HEK293 (cell line): ENCODE data around the gene MRPS27.

Source experiments
- CTCF ChIA-PET: fragments of 350-600 bp; formaldehyde crosslinking; extraction: SDS; loops from one replicate; lab custom pipeline; 2021; ENCODE audit warnings: antibody characterized with exemption; lab: Yijun Ruan, JAX
- POLR2A ChIA-PET: fragments of 300-600 bp; formaldehyde crosslinking; extraction: SDS; loops from one replicate; lab custom pipeline; 2020; ENCODE audit warnings: antibody characterized with exemption, inconsistent platforms; lab: Yijun Ruan, JAX
- H3K27ac ChIP-seq: fragments of 200-500 bp; sonication (Bioruptor generic); 2 replicates; pipeline ENCODE4 v1.5.1; 2014; ENCODE audit warnings: low read depth, low read length, control low read depth, inconsistent platforms; ENCODE audit errors: extremely low read depth
- H3K36me3 ChIP-seq, 2 experiments: fragments of 200-500 bp in 1 of 2; sonication (Bioruptor generic) in 1 of 2; 1 replicate in 1 of 2; 2 replicates in 1 of 2; pipeline ENCODE4 v1.5.1; 2014 to 2017; ENCODE audit warnings: inconsistent platforms in 2 of 2, low read length in 2 of 2; ENCODE audit not compliant: control insufficient read depth in 2 of 2, insufficient read depth in 1 of 2
- H3K4me1 ChIP-seq: fragments of 200-500 bp; sonication (Bioruptor generic); 2 replicates; pipeline ENCODE4 v1.5.1; 2014; ENCODE audit warnings: mild to moderate bottlenecking, low read length, inconsistent platforms; ENCODE audit not compliant: control insufficient read depth, insufficient read depth
- H3K4me3 ChIP-seq: 2 replicates; pipeline ENCODE4 v1.5.1; 2011; ENCODE audit warnings: low read depth, mild to moderate bottlenecking, control low read depth, low read length, moderate library complexity
- H3K9me3 ChIP-seq: fragments of 200-500 bp; sonication (Bioruptor generic); 2 replicates; pipeline ENCODE4 v1.5.1; 2014; ENCODE audit warnings: low read depth, low read length, inconsistent platforms; ENCODE audit not compliant: control insufficient read depth, insufficient read depth
- FEZF1 ChIP-seq: fragments of 450-650 bp; formaldehyde crosslinking; IDR thresholded peaks from 2 replicates; pipeline ENCODE4 v1.5.1; 2016; ENCODE audit warnings: missing biosample characterization, missing genetic modification characterization
- HOXA7 ChIP-seq: sonication (generic); formaldehyde crosslinking; IDR thresholded peaks from 2 replicates; pipeline ENCODE4 v1.8.1; 2022; ENCODE audit warnings: missing genetic modification reagents, borderline replicate concordance
- MEIS1 ChIP-seq: sonication (generic); formaldehyde crosslinking; IDR thresholded peaks from 2 replicates; pipeline ENCODE4 v1.8.1; 2022; ENCODE audit warnings: missing genetic modification reagents, mild to moderate bottlenecking, borderline replicate concordance
- ZBTB20 ChIP-seq: fragments of 450-650 bp; formaldehyde crosslinking; IDR thresholded peaks from 2 replicates; pipeline ENCODE4 v1.5.1; 2016; ENCODE audit warnings: missing biosample characterization, missing genetic modification characterization
- ZBTB48 ChIP-seq: fragments of 450-650 bp; formaldehyde crosslinking; IDR thresholded peaks from 2 replicates; pipeline ENCODE4 v1.5.1; 2016; ENCODE audit warnings: missing biosample characterization, missing genetic modification characterization
- ZNF16 ChIP-seq: fragments of 450-650 bp; formaldehyde crosslinking; IDR thresholded peaks from 2 replicates; pipeline ENCODE4 v1.5.1; 2016; ENCODE audit warnings: low read depth, missing biosample characterization, missing genetic modification characterization
- ZNF239 ChIP-seq: fragments of 450-650 bp; formaldehyde crosslinking; IDR thresholded peaks from 2 replicates; pipeline ENCODE4 v1.5.1; 2016; ENCODE audit warnings: missing biosample characterization, missing genetic modification characterization
- ZNF24 ChIP-seq: fragments of 450-650 bp; formaldehyde crosslinking; IDR thresholded peaks from 2 replicates; pipeline ENCODE4 v1.5.1; 2016; ENCODE audit warnings: missing biosample characterization, missing genetic modification characterization
- ZNF501 ChIP-seq: fragments of 450-650 bp; formaldehyde crosslinking; IDR thresholded peaks from 2 replicates; pipeline ENCODE4 v1.5.1; 2016; ENCODE audit warnings: missing biosample characterization, missing genetic modification characterization
- ZNF585B ChIP-seq: fragments of 450-650 bp; formaldehyde crosslinking; IDR thresholded peaks from 2 replicates; pipeline ENCODE4 v1.5.1; 2016; ENCODE audit warnings: missing biosample characterization, missing genetic modification characterization
- ZNF658 ChIP-seq: fragments of 450-650 bp; formaldehyde crosslinking; IDR thresholded peaks from 2 replicates; pipeline ENCODE4; 2016; ENCODE audit warnings: missing biosample characterization, missing genetic modification characterization
- TF ChIP-seq, protein P1 (sequence below): fragments of 450-650 bp; formaldehyde crosslinking; IDR thresholded peaks from 2 replicates; pipeline ENCODE4 v1.5.1; 2016; ENCODE audit warnings: missing biosample characterization, missing genetic modification characterization
- TF ChIP-seq, protein P2 (sequence below): fragments of 450-650 bp; IDR thresholded peaks from 2 replicates; pipeline ENCODE4 v1.5.1; 2018; ENCODE audit warnings: missing biosample characterization, mild to moderate bottlenecking, missing genetic modification characterization
- TF ChIP-seq, protein P3 (sequence below): fragments of 450-650 bp; formaldehyde crosslinking; IDR thresholded peaks from 2 replicates; pipeline ENCODE4 v1.5.1; 2016; ENCODE audit warnings: missing biosample characterization, missing genetic modification characterization, low read depth
- TF ChIP-seq, protein P4 (sequence below): fragments of 450-650 bp; formaldehyde crosslinking; IDR thresholded peaks from 2 replicates; pipeline ENCODE4 v1.5.1; 2016; ENCODE audit warnings: missing biosample characterization, missing genetic modification characterization, borderline replicate concordance
- TF ChIP-seq, protein P5 (sequence below): fragments of 450-650 bp; formaldehyde crosslinking; IDR thresholded peaks from 2 replicates; pipeline ENCODE4 v1.5.1; 2017; ENCODE audit warnings: missing biosample characterization, missing genetic modification characterization

Gene MRPS27

DNA sequence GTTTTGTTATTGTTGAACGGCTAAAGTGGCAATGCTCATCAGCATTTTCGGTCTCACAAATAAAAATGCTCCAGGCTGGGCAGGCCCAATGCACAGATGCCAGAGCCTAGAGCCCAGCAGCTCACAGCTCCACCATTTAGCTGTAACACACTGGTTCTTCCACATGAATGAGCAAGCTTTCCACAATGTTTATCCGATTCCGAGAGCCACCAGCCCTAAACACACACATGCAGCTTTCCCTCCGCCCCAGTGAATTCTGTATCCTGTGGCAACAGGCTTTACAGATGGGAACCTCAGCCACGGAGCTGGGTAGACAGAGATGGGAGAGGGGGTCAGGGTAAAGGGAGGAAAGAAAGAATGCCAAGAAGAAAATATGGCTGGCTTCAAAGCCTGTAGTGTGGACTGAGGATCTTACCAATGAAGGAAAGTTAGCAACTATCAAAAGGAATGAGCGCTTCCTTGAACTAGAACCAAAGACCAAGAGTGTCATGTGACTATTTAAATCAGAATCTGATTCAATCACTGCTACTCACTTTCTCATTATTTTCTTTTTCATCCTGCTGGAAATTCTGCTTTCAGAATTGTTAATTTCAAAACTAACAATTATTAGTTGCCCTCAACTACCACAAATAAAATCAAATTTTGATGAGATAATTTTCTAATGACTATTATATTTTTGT lies 77.1 kb downstream of the MRPS27 start (continued):
- TF ChIP-seq, protein P1, sequence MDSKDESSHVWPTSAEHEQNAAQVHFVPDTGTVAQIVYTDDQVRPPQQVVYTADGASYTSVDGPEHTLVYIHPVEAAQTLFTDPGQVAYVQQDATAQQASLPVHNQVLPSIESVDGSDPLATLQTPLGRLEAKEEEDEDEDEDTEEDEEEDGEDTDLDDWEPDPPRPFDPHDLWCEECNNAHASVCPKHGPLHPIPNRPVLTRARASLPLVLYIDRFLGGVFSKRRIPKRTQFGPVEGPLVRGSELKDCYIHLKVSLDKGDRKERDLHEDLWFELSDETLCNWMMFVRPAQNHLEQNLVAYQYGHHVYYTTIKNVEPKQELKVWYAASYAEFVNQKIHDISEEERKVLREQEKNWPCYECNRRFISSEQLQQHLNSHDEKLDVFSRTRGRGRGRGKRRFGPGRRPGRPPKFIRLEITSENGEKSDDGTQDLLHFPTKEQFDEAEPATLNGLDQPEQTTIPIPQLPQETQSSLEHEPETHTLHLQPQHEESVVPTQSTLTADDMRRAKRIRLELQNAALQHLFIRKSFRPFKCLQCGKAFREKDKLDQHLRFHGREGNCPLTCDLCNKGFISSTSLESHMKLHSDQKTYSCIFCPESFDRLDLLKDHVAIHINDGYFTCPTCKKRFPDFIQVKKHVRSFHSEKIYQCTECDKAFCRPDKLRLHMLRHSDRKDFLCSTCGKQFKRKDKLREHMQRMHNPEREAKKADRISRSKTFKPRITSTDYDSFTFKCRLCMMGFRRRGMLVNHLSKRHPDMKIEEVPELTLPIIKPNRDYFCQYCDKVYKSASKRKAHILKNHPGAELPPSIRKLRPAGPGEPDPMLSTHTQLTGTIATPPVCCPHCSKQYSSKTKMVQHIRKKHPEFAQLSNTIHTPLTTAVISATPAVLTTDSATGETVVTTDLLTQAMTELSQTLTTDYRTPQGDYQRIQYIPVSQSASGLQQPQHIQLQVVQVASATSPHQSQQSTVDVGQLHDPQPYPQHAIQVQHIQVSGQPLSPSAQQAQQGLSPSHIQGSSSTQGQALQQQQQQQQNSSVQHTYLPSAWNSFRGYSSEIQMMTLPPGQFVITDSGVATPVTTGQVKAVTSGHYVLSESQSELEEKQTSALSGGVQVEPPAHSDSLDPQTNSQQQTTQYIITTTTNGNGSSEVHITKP (tag by site-specific recombination) = 0 out of 2 replicates have a peak, but pooled peaks have one; percentile 26
- no peak for TF ChIP-seq MEIS1 (CRISPR knock-in tag)
- TF ChIP-seq ZNF501 (tag by site-specific recombination) = no peak
- TF ChIP-seq, protein P2, sequence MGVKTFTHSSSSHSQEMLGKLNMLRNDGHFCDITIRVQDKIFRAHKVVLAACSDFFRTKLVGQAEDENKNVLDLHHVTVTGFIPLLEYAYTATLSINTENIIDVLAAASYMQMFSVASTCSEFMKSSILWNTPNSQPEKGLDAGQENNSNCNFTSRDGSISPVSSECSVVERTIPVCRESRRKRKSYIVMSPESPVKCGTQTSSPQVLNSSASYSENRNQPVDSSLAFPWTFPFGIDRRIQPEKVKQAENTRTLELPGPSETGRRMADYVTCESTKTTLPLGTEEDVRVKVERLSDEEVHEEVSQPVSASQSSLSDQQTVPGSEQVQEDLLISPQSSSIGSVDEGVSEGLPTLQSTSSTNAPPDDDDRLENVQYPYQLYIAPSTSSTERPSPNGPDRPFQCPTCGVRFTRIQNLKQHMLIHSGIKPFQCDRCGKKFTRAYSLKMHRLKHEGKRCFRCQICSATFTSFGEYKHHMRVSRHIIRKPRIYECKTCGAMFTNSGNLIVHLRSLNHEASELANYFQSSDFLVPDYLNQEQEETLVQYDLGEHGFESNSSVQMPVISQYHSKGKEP (tag by site-specific recombination) = no peak
- no peak for TF ChIP-seq FEZF1 (tag by site-specific recombination)
- TF ChIP-seq, protein P3, sequence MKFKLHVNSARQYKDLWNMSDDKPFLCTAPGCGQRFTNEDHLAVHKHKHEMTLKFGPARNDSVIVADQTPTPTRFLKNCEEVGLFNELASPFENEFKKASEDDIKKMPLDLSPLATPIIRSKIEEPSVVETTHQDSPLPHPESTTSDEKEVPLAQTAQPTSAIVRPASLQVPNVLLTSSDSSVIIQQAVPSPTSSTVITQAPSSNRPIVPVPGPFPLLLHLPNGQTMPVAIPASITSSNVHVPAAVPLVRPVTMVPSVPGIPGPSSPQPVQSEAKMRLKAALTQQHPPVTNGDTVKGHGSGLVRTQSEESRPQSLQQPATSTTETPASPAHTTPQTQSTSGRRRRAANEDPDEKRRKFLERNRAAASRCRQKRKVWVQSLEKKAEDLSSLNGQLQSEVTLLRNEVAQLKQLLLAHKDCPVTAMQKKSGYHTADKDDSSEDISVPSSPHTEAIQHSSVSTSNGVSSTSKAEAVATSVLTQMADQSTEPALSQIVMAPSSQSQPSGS (tag by site-specific recombination) = no peak
- no peak for TF ChIP-seq ZBTB20 (tag by site-specific recombination)

DNA sequence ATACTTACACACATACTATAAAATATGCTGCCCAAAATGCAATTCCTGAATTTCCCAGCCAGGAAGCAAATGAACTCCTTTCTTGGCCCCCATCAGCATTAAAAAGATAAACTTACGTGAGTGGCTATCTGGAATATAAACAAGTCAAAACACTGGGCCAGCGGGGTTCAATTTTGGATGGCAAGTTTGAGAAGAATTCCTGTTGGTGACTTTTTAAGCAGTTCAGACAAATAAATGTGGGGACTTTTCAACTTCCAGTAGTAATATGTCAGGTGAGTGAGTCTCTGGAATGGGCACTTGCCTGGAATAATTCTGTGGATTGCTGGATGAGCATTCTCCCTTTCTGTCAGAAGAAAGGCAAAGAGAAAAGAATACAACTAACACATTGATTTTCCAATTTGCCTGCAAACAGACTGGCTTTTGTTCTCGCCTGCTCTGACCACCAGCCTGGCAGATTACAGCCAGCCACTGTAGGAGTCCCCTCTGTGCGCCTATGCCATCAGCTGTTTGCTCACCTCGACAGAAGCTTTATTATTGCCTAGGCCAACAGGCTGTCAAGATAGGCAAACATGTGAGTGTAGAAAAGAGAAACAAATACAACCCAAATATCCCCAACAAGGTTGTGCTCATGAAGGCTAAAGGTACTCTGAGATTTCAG lies 78.6 kb downstream of the MRPS27 start:
- H3K9me3 ChIP-seq = no peaks in the 10 kb centered on the region
- H3K36me3 ChIP-seq = peaks cover 6 to 11% of the 10 kb centered on the region in 2 experiments
- no peak overlapping the region for H3K4me3 ChIP-seq
- POLR2A ChIA-PET = no interaction called here
- peaks cover 23% of the 10 kb centered on the region for H3K4me1 ChIP-seq
- H3K27ac ChIP-seq = no peak overlapping the region
- CTCF ChIA-PET = no interaction called here
- TF ChIP-seq, protein P4, sequence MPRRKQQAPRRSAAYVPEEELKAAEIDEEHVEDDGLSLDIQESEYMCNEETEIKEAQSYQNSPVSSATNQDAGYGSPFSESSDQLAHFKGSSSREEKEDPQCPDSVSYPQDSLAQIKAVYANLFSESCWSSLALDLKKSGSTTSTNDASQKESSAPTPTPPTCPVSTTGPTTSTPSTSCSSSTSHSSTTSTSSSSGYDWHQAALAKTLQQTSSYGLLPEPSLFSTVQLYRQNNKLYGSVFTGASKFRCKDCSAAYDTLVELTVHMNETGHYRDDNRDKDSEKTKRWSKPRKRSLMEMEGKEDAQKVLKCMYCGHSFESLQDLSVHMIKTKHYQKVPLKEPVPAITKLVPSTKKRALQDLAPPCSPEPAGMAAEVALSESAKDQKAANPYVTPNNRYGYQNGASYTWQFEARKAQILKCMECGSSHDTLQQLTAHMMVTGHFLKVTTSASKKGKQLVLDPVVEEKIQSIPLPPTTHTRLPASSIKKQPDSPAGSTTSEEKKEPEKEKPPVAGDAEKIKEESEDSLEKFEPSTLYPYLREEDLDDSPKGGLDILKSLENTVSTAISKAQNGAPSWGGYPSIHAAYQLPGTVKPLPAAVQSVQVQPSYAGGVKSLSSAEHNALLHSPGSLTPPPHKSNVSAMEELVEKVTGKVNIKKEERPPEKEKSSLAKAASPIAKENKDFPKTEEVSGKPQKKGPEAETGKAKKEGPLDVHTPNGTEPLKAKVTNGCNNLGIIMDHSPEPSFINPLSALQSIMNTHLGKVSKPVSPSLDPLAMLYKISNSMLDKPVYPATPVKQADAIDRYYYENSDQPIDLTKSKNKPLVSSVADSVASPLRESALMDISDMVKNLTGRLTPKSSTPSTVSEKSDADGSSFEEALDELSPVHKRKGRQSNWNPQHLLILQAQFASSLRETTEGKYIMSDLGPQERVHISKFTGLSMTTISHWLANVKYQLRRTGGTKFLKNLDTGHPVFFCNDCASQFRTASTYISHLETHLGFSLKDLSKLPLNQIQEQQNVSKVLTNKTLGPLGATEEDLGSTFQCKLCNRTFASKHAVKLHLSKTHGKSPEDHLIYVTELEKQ (tag by site-specific recombination) = no peak
- TF ChIP-seq ZNF658 (tag by site-specific recombination) (no peak), HOXA7 (no peak), ZNF24 (no peak), ZNF239 (tag by site-specific recombination) (no peak), ZNF16 (no peak), ZNF585B (tag by site-specific recombination) (no peak), ZBTB48 (tag by site-specific recombination) (no peak)
- TF ChIP-seq, protein P5, sequence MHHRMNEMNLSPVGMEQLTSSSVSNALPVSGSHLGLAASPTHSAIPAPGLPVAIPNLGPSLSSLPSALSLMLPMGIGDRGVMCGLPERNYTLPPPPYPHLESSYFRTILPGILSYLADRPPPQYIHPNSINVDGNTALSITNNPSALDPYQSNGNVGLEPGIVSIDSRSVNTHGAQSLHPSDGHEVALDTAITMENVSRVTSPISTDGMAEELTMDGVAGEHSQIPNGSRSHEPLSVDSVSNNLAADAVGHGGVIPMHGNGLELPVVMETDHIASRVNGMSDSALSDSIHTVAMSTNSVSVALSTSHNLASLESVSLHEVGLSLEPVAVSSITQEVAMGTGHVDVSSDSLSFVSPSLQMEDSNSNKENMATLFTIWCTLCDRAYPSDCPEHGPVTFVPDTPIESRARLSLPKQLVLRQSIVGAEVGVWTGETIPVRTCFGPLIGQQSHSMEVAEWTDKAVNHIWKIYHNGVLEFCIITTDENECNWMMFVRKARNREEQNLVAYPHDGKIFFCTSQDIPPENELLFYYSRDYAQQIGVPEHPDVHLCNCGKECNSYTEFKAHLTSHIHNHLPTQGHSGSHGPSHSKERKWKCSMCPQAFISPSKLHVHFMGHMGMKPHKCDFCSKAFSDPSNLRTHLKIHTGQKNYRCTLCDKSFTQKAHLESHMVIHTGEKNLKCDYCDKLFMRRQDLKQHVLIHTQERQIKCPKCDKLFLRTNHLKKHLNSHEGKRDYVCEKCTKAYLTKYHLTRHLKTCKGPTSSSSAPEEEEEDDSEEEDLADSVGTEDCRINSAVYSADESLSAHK = no peak
